BLaER1 (cell line): Measurements from ENCODE around the gene KRTAP22-1.

Experiments
- H3K27ac ChIP-seq: shearing (Covaris generic); formaldehyde crosslinking; 2 replicates; pipeline ENCODE4 v1.8.1; 2022
- H3K27me3 ChIP-seq: shearing (Covaris generic); formaldehyde crosslinking; 2 replicates; pipeline ENCODE4 v1.8.1; 2022
- H3K36me3 ChIP-seq: shearing (Covaris generic); formaldehyde crosslinking; 2 replicates; pipeline ENCODE4 v1.8.1; 2022
- H3K4me1 ChIP-seq: shearing (Covaris generic); formaldehyde crosslinking; 2 replicates; pipeline ENCODE4 v1.8.1; 2022
- H3K4me2 ChIP-seq: shearing (Covaris generic); formaldehyde crosslinking; 2 replicates; pipeline ENCODE4 v1.8.1; 2022
- H3K4me3 ChIP-seq: shearing (Covaris generic); formaldehyde crosslinking; 2 replicates; pipeline ENCODE4 v1.8.1; 2022
- H3K9ac ChIP-seq: shearing (Covaris generic); formaldehyde crosslinking; 2 replicates; pipeline ENCODE4 v1.8.1; 2022
- H3K9me3 ChIP-seq: shearing (Covaris generic); formaldehyde crosslinking; 2 replicates; pipeline ENCODE4 v1.8.1; 2022
- H4K20me1 ChIP-seq: shearing (Covaris generic); formaldehyde crosslinking; 2 replicates; pipeline ENCODE4 v1.8.1; 2022
- Cebpa-rat ChIP-seq: shearing (Covaris generic); IDR thresholded peaks from 2 replicates; pipeline ENCODE4 v1.8.1; 2022

The KRTAP22-1 gene

GRCh38 chr21:30623362-30623761 is 22.5 kb downstream of the KRTAP22-1 start:
- no peaks in the 10 kb centered on the region for H3K27me3 ChIP-seq
- H3K36me3 ChIP-seq: no peaks in the 10 kb centered on the region
- TF ChIP-seq Cebpa-rat: no peak
- no peak overlapping the region for H3K4me2 ChIP-seq
- peaks cover 14% of the 10 kb centered on the region for H3K9me3 ChIP-seq
- H3K4me1 ChIP-seq: no peaks in the 10 kb centered on the region
- H3K27ac ChIP-seq: no peak overlapping the region
- no peaks in the 10 kb centered on the region for H4K20me1 ChIP-seq
- no peak overlapping the region for H3K9ac ChIP-seq
- no peak overlapping the region for H3K4me3 ChIP-seq

- H3K9ac ChIP-seq: no peak overlapping the region
- no peaks in the 10 kb centered on the region for H3K27me3 ChIP-seq
- no peak overlapping the region for H3K4me3 ChIP-seq
- TF ChIP-seq Cebpa-rat: no peak
- no peaks in the 10 kb centered on the region for H3K4me1 ChIP-seq
- H4K20me1 ChIP-seq: no peaks in the 10 kb centered on the region
- H3K27ac ChIP-seq: no peak overlapping the region
- no peaks in the 10 kb centered on the region for H3K36me3 ChIP-seq
- no peak overlapping the region for H3K4me2 ChIP-seq
- H3K9me3 ChIP-seq: peaks cover 14% of the 10 kb centered on the region
Observed at GRCh38 chr21:30625449-30626165, 24.7 kb downstream of the KRTAP22-1 start.

GRCh38 chr21:30628109-30628508 is 27.2 kb downstream of the KRTAP22-1 start:
- H3K4me2 ChIP-seq: no peak overlapping the region
- TF ChIP-seq Cebpa-rat: no peak
- no peaks in the 10 kb centered on the region for H4K20me1 ChIP-seq
- H3K36me3 ChIP-seq: no peaks in the 10 kb centered on the region
- no peak overlapping the region for H3K9ac ChIP-seq
- H3K27ac ChIP-seq: no peak overlapping the region
- peaks cover 14% of the 10 kb centered on the region for H3K9me3 ChIP-seq
- H3K27me3 ChIP-seq: no peaks in the 10 kb centered on the region
- no peaks in the 10 kb centered on the region for H3K4me1 ChIP-seq
- no peak overlapping the region for H3K4me3 ChIP-seq

- Histone ChIP-seq H3K4me2 (no peak overlapping the region), H3K36me3 (no peaks in the 10 kb centered on the region)
Observed at GRCh38 chr21:30629200-30629599, 28.3 kb downstream of the KRTAP22-1 start.

GRCh38 chr21:30634906-30635305 is 34.0 kb downstream of the KRTAP22-1 start, which contains the start of gene KRTAP20-2:
Gene KRTAP20-2 (plus strand): TSS chr21:30635206. CDS start chr21:30635264, 58 bp downstream.
- TF ChIP-seq Cebpa-rat: no peak
- H3K4me1 ChIP-seq: no peaks in the 10 kb centered on the region
- H3K4me2 ChIP-seq: no peak within 1 kb of the TSS
- no peaks in the 10 kb centered on the region for H3K9me3 ChIP-seq
- no peak within 1 kb of the TSS for H3K4me3 ChIP-seq
- no peaks in the 10 kb centered on the region for H3K27me3 ChIP-seq
- H3K9ac ChIP-seq: no peak within 1 kb of the TSS
- no peak within 1 kb of the TSS for H3K27ac ChIP-seq
- H3K36me3 ChIP-seq: no peaks in the 10 kb centered on the region
- no peaks in the 10 kb centered on the region for H4K20me1 ChIP-seq

More at GRCh38 chr21:30629200-30629599, 28.3 kb downstream of the KRTAP22-1 start:
- no peaks in the 10 kb centered on the region for H3K4me1 ChIP-seq
- peaks cover 14% of the 10 kb centered on the region for H3K9me3 ChIP-seq
- no peak overlapping the region for H3K9ac ChIP-seq
- TF ChIP-seq Cebpa-rat: no peak
- H3K4me3 ChIP-seq: no peak overlapping the region
- no peaks in the 10 kb centered on the region for H3K27me3 ChIP-seq
- H4K20me1 ChIP-seq: no peaks in the 10 kb centered on the region
- H3K27ac ChIP-seq: no peak overlapping the region

GRCh38 chr21:30638686-30639085 is 37.8 kb downstream of the KRTAP22-1 start:
- Histone ChIP-seq H4K20me1 (no peaks in the 10 kb centered on the region), H3K9me3 (no peaks in the 10 kb centered on the region), H3K27ac (no peak overlapping the region), H3K4me3 (no peak overlapping the region), H3K4me2 (no peak overlapping the region), H3K4me1 (no peaks in the 10 kb centered on the region), H3K27me3 (no peaks in the 10 kb centered on the region), H3K9ac (no peak overlapping the region), H3K36me3 (no peaks in the 10 kb centered on the region)
- peak; percentile 48; the same call in 1 of the 2 replicates for TF ChIP-seq Cebpa-rat

GRCh38 chr21:30642564-30642963 is 41.7 kb downstream of the KRTAP22-1 start, which contains the start of gene KRTAP20-3:
Gene KRTAP20-3 (plus strand): TSS chr21:30642864.
- H3K4me2 ChIP-seq: no peak within 1 kb of the TSS
- no peaks in the 10 kb centered on the region for H3K4me1 ChIP-seq
- no peaks in the 10 kb centered on the region for H3K27me3 ChIP-seq
- H3K4me3 ChIP-seq: no peak within 1 kb of the TSS
- TF ChIP-seq Cebpa-rat: no peak
- H3K9me3 ChIP-seq: no peaks in the 10 kb centered on the region
- no peaks in the 10 kb centered on the region for H4K20me1 ChIP-seq
- H3K9ac ChIP-seq: no peak within 1 kb of the TSS
- no peak within 1 kb of the TSS for H3K27ac ChIP-seq
- H3K36me3 ChIP-seq: no peaks in the 10 kb centered on the region

- Histone ChIP-seq H4K20me1 (no peaks in the 10 kb centered on the region), H3K27me3 (no peaks in the 10 kb centered on the region), H3K4me1 (no peaks in the 10 kb centered on the region), H3K4me3 (no peak overlapping the region), H3K9me3 (no peaks in the 10 kb centered on the region), H3K36me3 (no peaks in the 10 kb centered on the region), H3K27ac (no peak overlapping the region), H3K9ac (no peak overlapping the region), H3K4me2 (no peak overlapping the region)
- no peak for TF ChIP-seq Cebpa-rat
Observed at GRCh38 chr21:30646904-30647414, 46.1 kb downstream of the KRTAP22-1 start.
